OCI-LY1 (cell line): ENCODE data around the gene GPR148.

Source experiments
- H2AFZ ChIP-seq: fragments of 200-600 bp; sonication (generic), shearing (Covaris generic); 2 replicates; pipeline ENCODE4 v1.6.0; 2014; ENCODE audit warnings: antibody characterized with exemption, mild to moderate bottlenecking, low read length
- H3F3A ChIP-seq: fragments of 200-600 bp; sonication (generic), shearing (Covaris generic); 2 replicates; pipeline ENCODE4 v1.6.0; 2014; ENCODE audit warnings: mild to moderate bottlenecking, antibody characterized with exemption, low read length, moderate library complexity; ENCODE audit not compliant: insufficient read depth
- H3K27ac ChIP-seq: fragments of 200-600 bp; sonication (generic); 2 replicates; pipeline ENCODE4 v1.5.1; 2014; ENCODE audit warnings: low read length, mixed run types, mild to moderate bottlenecking, low read depth; ENCODE audit not compliant: poor library complexity, severe bottlenecking
- H3K27me3 ChIP-seq: fragments of 200-600 bp; sonication (generic); 2 replicates; pipeline ENCODE4 v1.6.0; 2014; ENCODE audit warnings: antibody characterized with exemption, mild to moderate bottlenecking, low read length, moderate library complexity; ENCODE audit not compliant: insufficient read depth
- H3K36me3 ChIP-seq: fragments of 200-600 bp; sonication (generic); 2 replicates; pipeline ENCODE4 v1.6.1; 2014; ENCODE audit warnings: mild to moderate bottlenecking, antibody characterized with exemption, low read length, moderate library complexity, mixed read lengths; ENCODE audit not compliant: insufficient read depth
- H3K4me1 ChIP-seq: fragments of 200-600 bp; sonication (generic); 2 replicates; pipeline ENCODE4 v1.5.1; 2014; ENCODE audit warnings: mild to moderate bottlenecking, low read length, moderate library complexity; ENCODE audit not compliant: insufficient read depth, severe bottlenecking
- H3K4me2 ChIP-seq: fragments of 200-600 bp; sonication (generic), shearing (Covaris generic); 2 replicates; pipeline ENCODE4 v1.6.1; 2014; ENCODE audit warnings: low read length
- H3K4me3 ChIP-seq: fragments of 200-600 bp; sonication (generic); 2 replicates; pipeline ENCODE4 v1.5.1; 2014; ENCODE audit warnings: low read length, low read depth, mild to moderate bottlenecking, mixed read lengths; ENCODE audit not compliant: poor library complexity, severe bottlenecking
- H3K79me2 ChIP-seq: fragments of 200-600 bp; shearing (Covaris generic); 2 replicates; pipeline ENCODE4 v1.6.1; 2016; ENCODE audit warnings: mixed run types, low read length, mixed read lengths; ENCODE audit not compliant: insufficient read depth
- H3K9ac ChIP-seq: fragments of 200-600 bp; sonication (generic), shearing (Covaris generic); 2 replicates; pipeline ENCODE4 v1.6.1; 2014; ENCODE audit warnings: mild to moderate bottlenecking, low read length, mixed read lengths
- H3K9me2 ChIP-seq: fragments of 200-600 bp; sonication (generic), shearing (Covaris generic); 2 replicates; pipeline ENCODE4 v1.6.1; 2014; ENCODE audit warnings: low read depth, mild to moderate bottlenecking, low read length, mixed read lengths
- H3K9me3 ChIP-seq: fragments of 200-600 bp; shearing (Covaris generic); 2 replicates; pipeline ENCODE4 v1.6.1; 2014; ENCODE audit warnings: low read length, mixed read lengths
- H4K20me1 ChIP-seq: fragments of 200-600 bp; sonication (generic), shearing (Covaris generic); 2 replicates; pipeline ENCODE4 v1.6.0; 2016; ENCODE audit warnings: mild to moderate bottlenecking, low read length; ENCODE audit not compliant: insufficient read depth
- EZH2 ChIP-seq: fragments of 200-600 bp; sonication (generic), shearing (Covaris generic); IDR thresholded peaks from 2 replicates; pipeline ENCODE4 v1.8.0; 2017; ENCODE audit warnings: borderline replicate concordance, mixed run types, mild to moderate bottlenecking, antibody characterized with exemption, low read length, moderate library complexity, mixed read lengths
- TF ChIP-seq, protein P1 (sequence below): fragments of 200-600 bp; sonication (generic), shearing (Covaris generic); IDR thresholded peaks from 2 replicates; pipeline ENCODE4 v1.5.1; 2017; ENCODE audit warnings: mild to moderate bottlenecking, antibody characterized with exemption, low read length, moderate library complexity, mixed read lengths

Gene GPR148

DNA sequence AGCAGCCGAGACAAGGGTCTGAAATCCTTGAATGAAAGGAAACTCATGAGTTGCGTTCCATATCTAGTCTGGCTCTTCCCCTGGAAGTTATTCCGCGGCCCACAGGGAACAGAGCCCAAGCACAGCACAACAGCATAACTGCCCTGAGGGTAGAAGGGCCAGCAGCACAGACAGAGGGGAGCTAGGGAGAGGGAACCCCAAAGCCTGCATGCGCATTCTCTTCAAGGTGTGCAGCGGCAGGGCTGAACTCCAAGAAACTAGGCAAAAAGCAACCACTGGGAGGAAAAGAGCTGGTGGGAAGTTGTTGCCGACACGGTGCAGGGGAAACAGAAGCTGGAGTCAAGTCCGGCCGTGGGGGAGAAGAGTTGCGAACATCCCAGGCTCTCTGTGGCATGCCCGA is 11.8 kb downstream of the GPR148 start:
- H3K27me3 ChIP-seq, result no peaks in the 10 kb centered on the region
- H4K20me1 ChIP-seq, result no peaks in the 10 kb centered on the region
- no peaks in the 10 kb centered on the region for H3K9me3 ChIP-seq
- H3K4me2 ChIP-seq, result no peak overlapping the region
- no peaks in the 10 kb centered on the region for H3K9me2 ChIP-seq
- no peak overlapping the region for H3K9ac ChIP-seq
- no peak overlapping the region for H2AFZ ChIP-seq
- H3K4me3 ChIP-seq, result no peak overlapping the region
- TF ChIP-seq, protein P1, sequence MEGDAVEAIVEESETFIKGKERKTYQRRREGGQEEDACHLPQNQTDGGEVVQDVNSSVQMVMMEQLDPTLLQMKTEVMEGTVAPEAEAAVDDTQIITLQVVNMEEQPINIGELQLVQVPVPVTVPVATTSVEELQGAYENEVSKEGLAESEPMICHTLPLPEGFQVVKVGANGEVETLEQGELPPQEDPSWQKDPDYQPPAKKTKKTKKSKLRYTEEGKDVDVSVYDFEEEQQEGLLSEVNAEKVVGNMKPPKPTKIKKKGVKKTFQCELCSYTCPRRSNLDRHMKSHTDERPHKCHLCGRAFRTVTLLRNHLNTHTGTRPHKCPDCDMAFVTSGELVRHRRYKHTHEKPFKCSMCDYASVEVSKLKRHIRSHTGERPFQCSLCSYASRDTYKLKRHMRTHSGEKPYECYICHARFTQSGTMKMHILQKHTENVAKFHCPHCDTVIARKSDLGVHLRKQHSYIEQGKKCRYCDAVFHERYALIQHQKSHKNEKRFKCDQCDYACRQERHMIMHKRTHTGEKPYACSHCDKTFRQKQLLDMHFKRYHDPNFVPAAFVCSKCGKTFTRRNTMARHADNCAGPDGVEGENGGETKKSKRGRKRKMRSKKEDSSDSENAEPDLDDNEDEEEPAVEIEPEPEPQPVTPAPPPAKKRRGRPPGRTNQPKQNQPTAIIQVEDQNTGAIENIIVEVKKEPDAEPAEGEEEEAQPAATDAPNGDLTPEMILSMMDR, result no peak
- no peak for TF ChIP-seq EZH2
- no peak overlapping the region for H3K27ac ChIP-seq
- no peaks in the 10 kb centered on the region for H3K79me2 ChIP-seq
- no peaks in the 10 kb centered on the region for H3K36me3 ChIP-seq
- no peaks in the 10 kb centered on the region for H3F3A ChIP-seq
- H3K4me1 ChIP-seq, result no peaks in the 10 kb centered on the region

- H3K36me3 ChIP-seq, result no peaks in the 10 kb centered on the region
- no peaks in the 10 kb centered on the region for H3K27me3 ChIP-seq
- no peak overlapping the region for H3K4me3 ChIP-seq
- H4K20me1 ChIP-seq, result no peaks in the 10 kb centered on the region
- no peaks in the 10 kb centered on the region for H3K9me2 ChIP-seq
- no peak overlapping the region for H3K4me2 ChIP-seq
- H3K27ac ChIP-seq, result no peak overlapping the region
- H3K9ac ChIP-seq, result no peak overlapping the region
- no peaks in the 10 kb centered on the region for H3K9me3 ChIP-seq
- no peaks in the 10 kb centered on the region for H3K79me2 ChIP-seq
- H3K4me1 ChIP-seq, result no peaks in the 10 kb centered on the region
- H3F3A ChIP-seq, result no peaks in the 10 kb centered on the region
- TF ChIP-seq, protein P1, result no peak
- no peak for TF ChIP-seq EZH2
- H2AFZ ChIP-seq, result no peak overlapping the region
Measured at GRCh38 chr2:130743278-130743677, 14.4 kb downstream of the GPR148 start.

DNA sequence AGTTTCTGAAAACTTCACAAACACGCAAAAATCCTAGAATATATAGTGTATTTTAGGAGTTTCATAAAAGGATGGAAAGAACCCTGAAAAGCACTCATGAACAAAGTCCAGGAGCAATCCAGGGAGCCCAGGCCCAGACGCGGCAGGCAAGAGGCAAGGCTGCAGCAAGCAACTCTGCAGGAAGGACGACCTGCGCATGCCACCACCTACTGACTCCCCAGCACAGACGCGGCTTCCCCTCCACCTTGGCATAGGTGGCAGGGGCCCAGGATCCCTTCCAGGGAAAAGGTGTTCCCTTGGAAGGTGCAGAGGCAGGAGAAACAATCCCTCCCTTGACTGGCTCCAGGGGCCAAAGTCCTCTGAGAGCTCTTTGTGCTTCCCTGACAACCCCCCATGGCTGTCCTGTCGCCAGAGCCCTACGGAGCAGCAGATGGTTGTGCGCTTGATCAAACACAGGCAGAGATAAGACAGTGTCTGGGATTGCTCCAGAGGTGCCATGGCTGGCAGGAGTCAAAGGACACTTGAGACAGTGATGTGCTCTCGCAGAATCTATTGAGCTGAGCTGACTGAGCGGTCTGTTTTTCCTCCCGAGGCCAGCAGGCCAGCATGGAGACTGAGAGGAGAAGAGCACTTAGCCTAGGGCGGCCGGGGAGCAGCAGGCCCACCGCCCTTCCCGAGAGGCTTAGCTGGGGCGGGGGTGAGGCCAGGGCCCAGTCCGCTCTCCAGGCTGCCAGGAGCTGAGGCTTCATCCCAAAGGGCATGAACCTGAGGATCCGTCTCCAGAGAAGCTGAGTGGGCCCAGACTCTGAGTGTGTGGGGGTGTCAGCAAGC is 15.6 kb downstream of the GPR148 start:
- H3F3A ChIP-seq, result no peaks in the 10 kb centered on the region
- H3K27me3 ChIP-seq, result no peaks in the 10 kb centered on the region
- no peaks in the 10 kb centered on the region for H3K9me3 ChIP-seq
- H3K79me2 ChIP-seq, result no peaks in the 10 kb centered on the region
- H3K4me2 ChIP-seq, result no peak overlapping the region
- H3K4me1 ChIP-seq, result no peaks in the 10 kb centered on the region
- TF ChIP-seq, protein P1, result no peak
- no peak for TF ChIP-seq EZH2
- H2AFZ ChIP-seq, result no peak overlapping the region
- H3K36me3 ChIP-seq, result no peaks in the 10 kb centered on the region
- no peaks in the 10 kb centered on the region for H3K9me2 ChIP-seq
- no peak overlapping the region for H3K4me3 ChIP-seq
- no peak overlapping the region for H3K27ac ChIP-seq
- no peaks in the 10 kb centered on the region for H4K20me1 ChIP-seq
- no peak overlapping the region for H3K9ac ChIP-seq
